Fibroblast of lung (primary cell): Measurements from ENCODE around the gene RCAN2. TPM values are rescaled to one million over a fixed set of nuclear protein-coding genes. Genes with fewer than 3 reads are reported as not detected.

Experiments
- DNase-seq, 2 donors: peaks; one replicate each; pipeline versions ENCODE4 v3.0.0 to v3.0.0-alpha.2; 2010; ENCODE audit warnings: low read depth in 2 of 2
- H2AFZ ChIP-seq: 2 replicates; pipeline ENCODE4 v1.5.1; 2012; ENCODE audit warnings: low read length, control low read depth, inconsistent platforms
- H3K27ac ChIP-seq: 2 replicates; pipeline ENCODE4 v1.5.1; 2011; ENCODE audit warnings: low read length, control low read depth; ENCODE audit not compliant: insufficient read depth
- H3K27me3 ChIP-seq: 2 replicates; pipeline ENCODE4 v1.5.1; 2011; ENCODE audit warnings: mild to moderate bottlenecking, low read length; ENCODE audit not compliant: control insufficient read depth, insufficient read depth
- H3K36me3 ChIP-seq: 2 replicates; pipeline ENCODE4 v1.5.1; 2011; ENCODE audit warnings: low read length; ENCODE audit not compliant: control insufficient read depth, insufficient read depth
- H3K4me1 ChIP-seq: 2 replicates; pipeline ENCODE4 v1.5.1; 2011; ENCODE audit warnings: low read length; ENCODE audit not compliant: control insufficient read depth, insufficient read depth; ENCODE audit errors: extremely low read depth
- H3K4me2 ChIP-seq: 2 replicates; pipeline ENCODE4 v1.5.1; 2011; ENCODE audit warnings: low read length, control low read depth; ENCODE audit not compliant: insufficient read depth; ENCODE audit errors: extremely low read depth
- H3K4me3 ChIP-seq, 4 experiments: fragments of 200-600 bp in 1 of 4; sonication (generic) in 1 of 4; replicated peaks in 1 of 4; 2 replicates each; pipeline ENCODE4 v1.5.1; 2011 to 2016; ENCODE audit warnings: low read length in 4 of 4, low read depth in 3 of 4, mild to moderate bottlenecking in 3 of 4, control low read depth in 2 of 4, inconsistent platforms in 1 of 4, mixed read lengths in 1 of 4; ENCODE audit not compliant: insufficient read depth in 1 of 4; ENCODE audit errors: control extremely low read depth in 1 of 4
- H3K79me2 ChIP-seq: 2 replicates; pipeline ENCODE4 v1.5.1; 2012; ENCODE audit warnings: mild to moderate bottlenecking, low read length, inconsistent platforms; ENCODE audit not compliant: control insufficient read depth, insufficient read depth
- H3K9ac ChIP-seq: 2 replicates; pipeline ENCODE4 v1.5.1; 2011; ENCODE audit warnings: mild to moderate bottlenecking, low read length, control low read depth; ENCODE audit not compliant: insufficient read depth
- H3K9me3 ChIP-seq: 2 replicates; pipeline ENCODE4 v1.5.1; 2012; ENCODE audit warnings: low read depth, low read length; ENCODE audit not compliant: control insufficient read depth, insufficient read depth
- H4K20me1 ChIP-seq: 2 replicates; pipeline ENCODE4 v1.5.1; 2011; ENCODE audit warnings: low read length; ENCODE audit not compliant: control insufficient read depth, insufficient read depth; ENCODE audit errors: extremely low read depth
- EZH2 ChIP-seq: IDR thresholded peaks from 2 replicates; pipeline ENCODE4 v1.5.1; 2012; ENCODE audit warnings: low read length, control low read depth, mild to moderate bottlenecking; ENCODE audit errors: missing control alignments
- polyA plus RNA-seq, 2 donors: library from polyadenylated mRNA; depleted of rRNA in 1 of 2; stranded (reverse) in 1 of 2; unstranded in 1 of 2; fragments of >200 nt; gene quantifications; 2 replicates each; pipeline ENCODE4 v1.2.1, GENCODE V29; 2011 to 2012; ENCODE audit warnings: missing spikeins in 1 of 2
- total RNA-seq: library from RNA; depleted of rRNA; stranded (reverse); fragments of >200 nt; gene quantifications from 2 replicates; pipeline ENCODE4 v1.2.1, GENCODE V29; 2014
- TF ChIP-seq, protein P1 (sequence below), 2 donors: IDR thresholded peaks in 1 of 2; conservative IDR thresholded peaks in 1 of 2; 1 replicate in 1 of 2; 2 replicates in 1 of 2; pipeline ENCODE4 v1.5.1; 2011 to 2012; ENCODE audit warnings: low read length in 2 of 2, control low read depth in 1 of 2, inconsistent platforms in 1 of 2, low read depth in 1 of 2, mild to moderate bottlenecking in 1 of 2

The RCAN2 gene
- total and polyA plus RNA-seq, 2 donors (not counting 1 experiment from before 2014, with no cell fraction given), result 11.7 to 38.0 TPM

DNA sequence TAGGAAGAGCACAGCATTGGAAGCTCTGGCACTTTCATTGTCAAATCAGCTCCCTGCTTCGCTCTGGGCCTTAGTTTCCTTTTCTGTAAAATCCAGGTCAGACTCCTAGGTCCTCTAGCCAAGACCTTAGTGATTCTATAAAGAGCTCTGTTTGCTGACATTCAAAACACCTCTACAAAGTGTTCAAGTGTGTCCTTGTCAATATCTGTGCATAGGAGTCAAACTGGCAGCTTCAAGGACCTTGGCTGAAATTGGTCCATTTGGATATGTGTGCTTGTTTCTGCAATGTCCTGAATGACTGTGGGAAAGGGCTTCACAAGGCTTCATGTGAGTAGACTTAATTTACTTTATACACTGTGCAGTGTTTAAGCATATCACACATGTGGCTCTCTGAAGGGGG is 246.6 kb downstream of the RCAN2 start:
- Histone ChIP-seq H3K4me1 (no peaks in the 10 kb centered on the region), H3K36me3 (no peaks in the 10 kb centered on the region), H3K79me2 (no peaks in the 10 kb centered on the region), H3K27ac (no peak overlapping the region), H3K9ac (no peak overlapping the region), H2AFZ (no peak overlapping the region), H3K9me3 (no peaks in the 10 kb centered on the region), H4K20me1 (no peaks in the 10 kb centered on the region), H3K4me2 (no peak overlapping the region), H3K4me3 (no peak overlapping the region), H3K27me3 (no peaks in the 10 kb centered on the region)
- no peak for DNase-seq
- no peak for TF ChIP-seq EZH2
- TF ChIP-seq, protein P1, sequence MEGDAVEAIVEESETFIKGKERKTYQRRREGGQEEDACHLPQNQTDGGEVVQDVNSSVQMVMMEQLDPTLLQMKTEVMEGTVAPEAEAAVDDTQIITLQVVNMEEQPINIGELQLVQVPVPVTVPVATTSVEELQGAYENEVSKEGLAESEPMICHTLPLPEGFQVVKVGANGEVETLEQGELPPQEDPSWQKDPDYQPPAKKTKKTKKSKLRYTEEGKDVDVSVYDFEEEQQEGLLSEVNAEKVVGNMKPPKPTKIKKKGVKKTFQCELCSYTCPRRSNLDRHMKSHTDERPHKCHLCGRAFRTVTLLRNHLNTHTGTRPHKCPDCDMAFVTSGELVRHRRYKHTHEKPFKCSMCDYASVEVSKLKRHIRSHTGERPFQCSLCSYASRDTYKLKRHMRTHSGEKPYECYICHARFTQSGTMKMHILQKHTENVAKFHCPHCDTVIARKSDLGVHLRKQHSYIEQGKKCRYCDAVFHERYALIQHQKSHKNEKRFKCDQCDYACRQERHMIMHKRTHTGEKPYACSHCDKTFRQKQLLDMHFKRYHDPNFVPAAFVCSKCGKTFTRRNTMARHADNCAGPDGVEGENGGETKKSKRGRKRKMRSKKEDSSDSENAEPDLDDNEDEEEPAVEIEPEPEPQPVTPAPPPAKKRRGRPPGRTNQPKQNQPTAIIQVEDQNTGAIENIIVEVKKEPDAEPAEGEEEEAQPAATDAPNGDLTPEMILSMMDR (conservative IDR thresholded peaks at IDR 0.05 in 1 of 2, IDR thresholded peaks at IDR 0.05 in 1 of 2; ENCODE audit: low read depth in 1 of 2, low read length in 2 of 2), result no peak

DNA sequence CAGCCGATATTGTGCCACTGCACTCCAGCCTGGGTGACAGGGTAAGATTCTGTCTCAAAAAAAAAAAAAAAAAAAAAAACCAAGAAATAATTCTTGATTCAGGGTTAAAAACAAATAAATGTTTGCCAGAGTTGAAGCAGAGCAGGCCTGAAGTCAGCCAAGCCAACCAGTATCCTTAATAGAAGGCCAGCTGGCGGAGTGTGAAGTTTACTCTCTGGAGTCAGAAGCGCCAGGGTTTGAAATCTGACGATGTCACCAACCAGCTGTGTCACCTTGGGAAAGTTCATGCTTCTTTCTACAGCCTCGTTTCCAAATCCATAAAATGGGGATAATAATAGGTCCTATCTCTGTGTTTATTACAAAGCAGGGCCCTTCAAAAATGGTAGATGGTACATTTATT is 247.5 kb downstream of the RCAN2 start:
- Histone ChIP-seq H4K20me1 (no peaks in the 10 kb centered on the region), H3K27ac (no peak overlapping the region), H3K79me2 (no peaks in the 10 kb centered on the region), H3K36me3 (no peaks in the 10 kb centered on the region), H3K4me3 (no peak overlapping the region), H3K27me3 (no peaks in the 10 kb centered on the region), H3K4me2 (no peak overlapping the region), H3K9ac (no peak overlapping the region), H3K9me3 (no peaks in the 10 kb centered on the region), H2AFZ (no peak overlapping the region), H3K4me1 (no peaks in the 10 kb centered on the region)
- DNase-seq, result no peak
- TF ChIP-seq EZH2, result no peak
- TF ChIP-seq, protein P1 (conservative IDR thresholded peaks at IDR 0.05 in 1 of 2, IDR thresholded peaks at IDR 0.05 in 1 of 2; ENCODE audit: low read depth in 1 of 2, low read length in 2 of 2), result no peak

DNA sequence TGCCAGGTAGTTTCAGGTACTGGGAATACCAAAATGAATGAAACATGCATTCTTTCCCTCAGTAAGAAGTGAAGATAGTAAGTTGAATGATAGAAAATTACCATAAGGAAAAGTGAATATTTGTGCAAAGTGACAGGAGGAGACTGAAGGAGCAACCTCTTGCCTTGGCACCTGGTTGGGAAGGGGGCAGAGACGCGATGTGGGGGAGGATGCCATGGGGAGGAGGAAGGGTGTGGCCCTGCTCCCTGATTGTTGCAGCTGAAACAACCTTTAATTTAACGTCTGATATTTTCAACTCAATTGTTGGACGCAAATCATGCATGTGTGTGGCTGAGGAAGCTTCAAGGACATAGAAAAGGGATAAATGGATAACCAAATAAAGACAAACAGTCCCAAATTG is 248.3 kb downstream of the RCAN2 start:
- Histone ChIP-seq H3K27me3 (no peaks in the 10 kb centered on the region), H2AFZ (no peak overlapping the region), H4K20me1 (no peaks in the 10 kb centered on the region), H3K27ac (no peak overlapping the region), H3K79me2 (no peaks in the 10 kb centered on the region), H3K9me3 (no peaks in the 10 kb centered on the region), H3K4me3 (no peak overlapping the region), H3K4me2 (no peak overlapping the region), H3K9ac (no peak overlapping the region), H3K36me3 (no peaks in the 10 kb centered on the region), H3K4me1 (no peaks in the 10 kb centered on the region)
- TF ChIP-seq, protein P1 (conservative IDR thresholded peaks at IDR 0.05 in 1 of 2, IDR thresholded peaks at IDR 0.05 in 1 of 2; ENCODE audit: low read depth in 1 of 2, low read length in 2 of 2), result no peak
- TF ChIP-seq EZH2, result no peak
- no peak for DNase-seq
